K562 (cell line): ENCODE results near the gene ADCY6. TPM values are rescaled to one million over a fixed set of nuclear protein-coding genes. Genes with fewer than 3 reads are reported as not detected.
A peak's percentile ranks its signal among the peaks of the same experiment; 100 is the strongest.

Source experiments
- ADNP ChIP-seq: fragments of 200-800 bp; sonication (Bioruptor generic); IDR thresholded peaks from 2 replicates; pipeline ENCODE4 v1.6.1; 2016; ENCODE audit warnings: missing genetic modification characterization, missing compliant biosample characterization
- BACH1 ChIP-seq: fragments of 200-800 bp; sonication (Bioruptor generic); IDR thresholded peaks from 2 replicates; pipeline ENCODE4 v1.6.1; 2016; ENCODE audit warnings: missing genetic modification characterization, missing compliant biosample characterization
- CSDE1 ChIP-seq, 2 experiments: fragments of 450-650 bp; IDR thresholded peaks; 2 replicates each; pipeline ENCODE4 v1.6.1; 2016; ENCODE audit warnings: mild to moderate bottlenecking in 1 of 2
- GATA2 ChIP-seq: sonication (generic); formaldehyde crosslinking; IDR thresholded peaks from 2 replicates; pipeline ENCODE4 v1.4.0; 2020; ENCODE audit warnings: mild to moderate bottlenecking, missing genetic modification reagents
- GTF2F1 ChIP-seq: IDR thresholded peaks from 2 replicates; pipeline ENCODE4 v1.6.1; 2011; ENCODE audit warnings: low read depth, low read length, improper control_type of control experiment
- ILF3 ChIP-seq: fragments of 450-650 bp; IDR thresholded peaks from 2 replicates; pipeline ENCODE4 v1.6.1; 2018; ENCODE audit warnings: antibody characterized with exemption, mild to moderate bottlenecking, moderate library complexity, borderline replicate concordance
- L3MBTL2 ChIP-seq: fragments of 450-650 bp; IDR thresholded peaks from 2 replicates; pipeline ENCODE4 v1.6.1; 2016; ENCODE audit warnings: mild to moderate bottlenecking, moderate library complexity
- MCM7 ChIP-seq, 2 experiments: fragments of 450-650 bp; IDR thresholded peaks; 2 replicates each; pipeline ENCODE4 v1.6.1; 2016 to 2018
- MYC ChIP-seq, 2 experiments: fragments of 250-450 bp in 1 of 2; sonication (Bioruptor Pico) in 1 of 2; IDR thresholded peaks; 2 replicates each; pipeline versions ENCODE4 v1.5.1 to v1.6.1; 2012 to 2021; ENCODE audit warnings: low read depth in 2 of 2, borderline replicate concordance in 1 of 2, improper control_type of control experiment in 1 of 2, low read length in 1 of 2, mild to moderate bottlenecking in 1 of 2, moderate library complexity in 1 of 2
- NFATC3 ChIP-seq: fragments of 450-650 bp; IDR thresholded peaks from 2 replicates; pipeline ENCODE4 v1.6.1; 2017; ENCODE audit warnings: mild to moderate bottlenecking
- NONO ChIP-seq, 2 experiments: fragments of 200-400 bp in 1 of 2; fragments of 450-650 bp in 1 of 2; formaldehyde crosslinking in 1 of 2; IDR thresholded peaks; 2 replicates each; pipeline ENCODE4 v1.6.1; 2017; ENCODE audit warnings: low read depth in 2 of 2, mild to moderate bottlenecking in 2 of 2, moderate library complexity in 2 of 2, low read length in 1 of 2
- NR4A1 ChIP-seq, 2 experiments: fragments of 250-450 bp in 1 of 2; fragments of 450-650 bp in 1 of 2; sonication (Bioruptor Pico) in 1 of 2; IDR thresholded peaks; 2 replicates each; pipeline versions ENCODE4 v1.4.0 to v1.6.1; 2016 to 2020; ENCODE audit warnings: mild to moderate bottlenecking in 2 of 2, missing compliant biosample characterization in 1 of 2, missing genetic modification characterization in 1 of 2, moderate library complexity in 1 of 2
- PHTF2 ChIP-seq: fragments of 250-450 bp; sonication (Bioruptor Pico); IDR thresholded peaks from 2 replicates; pipeline ENCODE4 v1.5.0; 2021; ENCODE audit warnings: mild to moderate bottlenecking
- POLR2AphosphoS5 ChIP-seq: IDR thresholded peaks from 2 replicates; pipeline ENCODE4 v1.6.1; 2011; ENCODE audit warnings: mild to moderate bottlenecking, low read depth, low read length, moderate library complexity; ENCODE audit not compliant: control insufficient read depth, insufficient read depth
- RFX1 ChIP-seq: fragments of 450-650 bp; IDR thresholded peaks from 2 replicates; pipeline ENCODE4 v1.6.1; 2016; ENCODE audit warnings: mild to moderate bottlenecking, moderate library complexity
- SMAD1 ChIP-seq: fragments of 150-350 bp; IDR thresholded peaks from 2 replicates; pipeline ENCODE4 v1.6.1; 2014; ENCODE audit warnings: low read length, low read depth; ENCODE audit not compliant: partially characterized antibody
- TARDBP ChIP-seq: fragments of 450-650 bp; IDR thresholded peaks from 2 replicates; pipeline ENCODE4 v1.6.1; 2016
- THRAP3 ChIP-seq: fragments of 450-650 bp; IDR thresholded peaks from 2 replicates; pipeline ENCODE4 v1.6.1; 2016; ENCODE audit warnings: mild to moderate bottlenecking, inconsistent platforms, borderline replicate concordance
- ZNF217 ChIP-seq: sonication (generic); formaldehyde crosslinking; IDR thresholded peaks from 2 replicates; pipeline ENCODE4 v1.8.0; 2022; ENCODE audit warnings: mild to moderate bottlenecking, missing genetic modification reagents
- ZNF57 ChIP-seq: fragments of 450-650 bp; formaldehyde crosslinking; IDR thresholded peaks from 2 replicates; pipeline ENCODE4 v1.4.0; 2020; ENCODE audit warnings: mild to moderate bottlenecking, moderate library complexity
- ZNF644 ChIP-seq: fragments of 200-800 bp; sonication (Bioruptor generic); IDR thresholded peaks from 2 replicates; pipeline ENCODE4 v1.6.1; 2016; ENCODE audit warnings: low read depth, missing genetic modification characterization, missing compliant biosample characterization
- polyA plus RNA-seq, 8 experiments: library from polyadenylated mRNA; depleted of rRNA in 4 of 8; stranded (reverse) in 5 of 8; unstranded in 3 of 8; fragments of >200 nt; fragmentation: Nextera tagmentation in 2 of 8; fragmentation: Illumina TruSeq in 1 of 8; extraction: Ambion mirVana in 2 of 8; extraction: Trizol in 1 of 8; gene quantifications; 2 replicates each; pipeline versions ENCODE4 v1.2.1 to v1.2.3, GENCODE V29; 2011 to 2014; ENCODE audit warnings: inconsistent platforms in 1 of 8, missing spikeins in 1 of 8
- total RNA-seq, 7 experiments: library from RNA; depleted of rRNA in 6 of 7; stranded (reverse); fragments of >200 nt in 6 of 7; fragmentation: Illumina TruSeq in 2 of 7; extraction: Trizol in 2 of 7; gene quantifications; 2 replicates each; pipeline versions ENCODE4 v1.2.1 to v1.2.3, GENCODE V29; 2011 to 2021; ENCODE audit warnings: low replicate concordance in 1 of 7
- TF ChIP-seq, protein P1 (sequence below): fragments of 450-650 bp; formaldehyde crosslinking; IDR thresholded peaks from 2 replicates; pipeline ENCODE4 v1.4.0; 2022; ENCODE audit warnings: missing genetic modification characterization
- TF ChIP-seq, protein P2 (sequence below): fragments of 250-450 bp; sonication (Bioruptor Pico); IDR thresholded peaks from 2 replicates; pipeline ENCODE4 v1.5.0; 2020; ENCODE audit warnings: mild to moderate bottlenecking, borderline replicate concordance
- TF ChIP-seq, protein P3 (sequence below): fragments of 450-650 bp; IDR thresholded peaks from 2 replicates; pipeline ENCODE4 v1.6.1; 2016
- TF ChIP-seq, protein P4 (sequence below): sonication (generic); formaldehyde crosslinking; IDR thresholded peaks from 2 replicates; pipeline ENCODE4 v1.9.0; 2022; ENCODE audit warnings: mild to moderate bottlenecking, missing genetic modification reagents

ADCY6 gene
- total and polyA plus RNA-seq, 9 of the 15 experiments (the other 6 are each of a cell fraction or from before 2014, with no cell fraction given) = 0.01 to 1.0 (median 0.53) TPM

DNA sequence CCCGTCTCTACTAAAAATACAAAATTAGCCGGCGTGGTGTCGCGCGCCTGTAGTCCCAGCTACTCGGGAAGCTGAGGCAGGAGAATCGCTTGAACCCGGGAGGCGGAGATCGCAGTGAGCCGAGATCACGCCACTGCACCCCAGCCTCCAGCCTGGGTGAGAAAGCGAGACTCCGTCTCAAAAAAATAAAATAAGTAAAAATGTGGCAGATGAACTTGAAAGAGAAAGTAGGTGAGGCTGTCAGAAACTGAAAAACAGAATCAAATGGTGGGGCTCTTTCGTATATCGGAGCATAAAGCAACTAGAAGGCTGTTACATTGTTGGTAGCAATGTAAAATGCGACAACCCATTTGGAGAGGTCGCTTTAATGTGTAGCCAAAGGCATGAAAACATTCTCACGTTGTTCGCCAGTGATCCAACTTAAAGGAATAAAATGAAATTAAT, 71.6 kb downstream of the ADCY6 start (continued):
- TF ChIP-seq, protein P1, sequence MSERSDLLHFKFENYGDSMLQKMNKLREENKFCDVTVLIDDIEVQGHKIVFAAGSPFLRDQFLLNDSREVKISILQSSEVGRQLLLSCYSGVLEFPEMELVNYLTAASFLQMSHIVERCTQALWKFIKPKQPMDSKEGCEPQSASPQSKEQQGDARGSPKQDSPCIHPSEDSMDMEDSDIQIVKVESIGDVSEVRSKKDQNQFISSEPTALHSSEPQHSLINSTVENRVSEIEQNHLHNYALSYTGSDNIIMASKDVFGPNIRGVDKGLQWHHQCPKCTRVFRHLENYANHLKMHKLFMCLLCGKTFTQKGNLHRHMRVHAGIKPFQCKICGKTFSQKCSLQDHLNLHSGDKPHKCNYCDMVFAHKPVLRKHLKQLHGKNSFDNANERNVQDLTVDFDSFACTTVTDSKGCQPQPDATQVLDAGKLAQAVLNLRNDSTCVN (CRISPR knock-in tag) = 0 out of 2 replicates have a peak, but pooled peaks have one; percentile 68
- TF ChIP-seq ZNF217 (CRISPR knock-in tag) (no peak), MYC (IDR thresholded peaks at IDR 0.05; ENCODE audit: low read depth, low read length) (no peak), MYC (CRISPR knock-in tag; IDR thresholded peaks at IDR 0.05; ENCODE audit: borderline replicate concordance, low read depth) (no peak), CSDE1 (IDR thresholded peaks at IDR 0.05) (0 out of 4 replicates have a peak, but pooled peaks of 1 of the 2 experiments have one; percentile 24), NONO (IDR thresholded peaks at IDR 0.05; ENCODE audit: low read depth in 2 of 2, low read length in 1 of 2) (peak in 1 of 2 experiments; percentile 7; a peak in 1 of 4 replicates), RFX1 (no peak), TARDBP (peak; percentile 12; the same call in 1 of the 2 replicates), SMAD1 (no peak), ILF3 (no peak), ZNF644 (tag) (0 out of 2 replicates have a peak, but pooled peaks have one; percentile 16), L3MBTL2 (peak; percentile 69), NR4A1 (CRISPR knock-in tag; IDR thresholded peaks at IDR 0.05) (no peak), NR4A1 (tag; IDR thresholded peaks at IDR 0.05) (0 out of 2 replicates have a peak, but pooled peaks have one; percentile 61), NFATC3 (no peak), GATA2 (CRISPR knock-in tag) (no peak), PHTF2 (CRISPR knock-in tag) (no peak), BACH1 (tag) (0 out of 2 replicates have a peak, but pooled peaks have one; percentile 41), ZNF57 (no peak), MCM7 (IDR thresholded peaks at IDR 0.05) (0 out of 4 replicates have a peak, but pooled peaks of 1 of the 2 experiments have one; percentile 24), GTF2F1 (no peak), POLR2AphosphoS5 (no peak), ADNP (tag) (peak; percentile 99), THRAP3 (peak; percentile 28; the same call in 1 of the 2 replicates)
- TF ChIP-seq, protein P2, sequence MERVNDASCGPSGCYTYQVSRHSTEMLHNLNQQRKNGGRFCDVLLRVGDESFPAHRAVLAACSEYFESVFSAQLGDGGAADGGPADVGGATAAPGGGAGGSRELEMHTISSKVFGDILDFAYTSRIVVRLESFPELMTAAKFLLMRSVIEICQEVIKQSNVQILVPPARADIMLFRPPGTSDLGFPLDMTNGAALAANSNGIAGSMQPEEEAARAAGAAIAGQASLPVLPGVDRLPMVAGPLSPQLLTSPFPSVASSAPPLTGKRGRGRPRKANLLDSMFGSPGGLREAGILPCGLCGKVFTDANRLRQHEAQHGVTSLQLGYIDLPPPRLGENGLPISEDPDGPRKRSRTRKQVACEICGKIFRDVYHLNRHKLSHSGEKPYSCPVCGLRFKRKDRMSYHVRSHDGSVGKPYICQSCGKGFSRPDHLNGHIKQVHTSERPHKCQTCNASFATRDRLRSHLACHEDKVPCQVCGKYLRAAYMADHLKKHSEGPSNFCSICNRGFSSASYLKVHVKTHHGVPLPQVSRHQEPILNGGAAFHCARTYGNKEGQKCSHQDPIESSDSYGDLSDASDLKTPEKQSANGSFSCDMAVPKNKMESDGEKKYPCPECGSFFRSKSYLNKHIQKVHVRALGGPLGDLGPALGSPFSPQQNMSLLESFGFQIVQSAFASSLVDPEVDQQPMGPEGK (CRISPR knock-in tag) = no peak
- TF ChIP-seq, protein P3, sequence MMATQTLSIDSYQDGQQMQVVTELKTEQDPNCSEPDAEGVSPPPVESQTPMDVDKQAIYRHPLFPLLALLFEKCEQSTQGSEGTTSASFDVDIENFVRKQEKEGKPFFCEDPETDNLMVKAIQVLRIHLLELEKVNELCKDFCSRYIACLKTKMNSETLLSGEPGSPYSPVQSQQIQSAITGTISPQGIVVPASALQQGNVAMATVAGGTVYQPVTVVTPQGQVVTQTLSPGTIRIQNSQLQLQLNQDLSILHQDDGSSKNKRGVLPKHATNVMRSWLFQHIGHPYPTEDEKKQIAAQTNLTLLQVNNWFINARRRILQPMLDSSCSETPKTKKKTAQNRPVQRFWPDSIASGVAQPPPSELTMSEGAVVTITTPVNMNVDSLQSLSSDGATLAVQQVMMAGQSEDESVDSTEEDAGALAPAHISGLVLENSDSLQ = no peak
- TF ChIP-seq, protein P4, sequence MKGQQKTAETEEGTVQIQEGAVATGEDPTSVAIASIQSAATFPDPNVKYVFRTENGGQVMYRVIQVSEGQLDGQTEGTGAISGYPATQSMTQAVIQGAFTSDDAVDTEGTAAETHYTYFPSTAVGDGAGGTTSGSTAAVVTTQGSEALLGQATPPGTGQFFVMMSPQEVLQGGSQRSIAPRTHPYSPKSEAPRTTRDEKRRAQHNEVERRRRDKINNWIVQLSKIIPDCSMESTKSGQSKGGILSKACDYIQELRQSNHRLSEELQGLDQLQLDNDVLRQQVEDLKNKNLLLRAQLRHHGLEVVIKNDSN (CRISPR knock-in tag) = no peak
